PC-9 (cell line): Measurements from ENCODE around the gene SMIM7. TPM values are rescaled to one million over a fixed set of nuclear protein-coding genes. Genes with fewer than 3 reads are reported as not detected.
A peak's percentile ranks its signal among the peaks of the same experiment; 100 is the strongest.

ENCODE experiments used
- BruUV-seq: library from RNA; stranded (reverse); fragments of 400-500 nt; replicated peaks from 2 replicates; lab custom pipeline; 2021; lab: Mats Ljungman, UMichigan
- CTCF ChIA-PET: fragments of 300-600 bp; sonication (Branson Sonifier 250); formaldehyde crosslinking; loops from one replicate; lab custom pipeline; 2022; ENCODE audit warnings: antibody characterized with exemption; lab: Charles Lee
- POLR2A ChIA-PET: fragments of 300-600 bp; sonication (Branson Sonifier 250); formaldehyde crosslinking; loops from one replicate; lab custom pipeline; 2022; ENCODE audit warnings: antibody characterized with exemption; ENCODE audit not compliant: unreplicated experiment; lab: Charles Lee
- DNase-seq, 2 experiments: peaks; one replicate each; pipeline versions ENCODE4 v3.0.0 to v3.0.0-alpha.2; 2015 to 2022; ENCODE audit warnings: mixed read lengths in 1 of 2
- H2AFZ ChIP-seq: fragments of 200-600 bp; sonication (generic); 2 replicates; pipeline ENCODE4 v1.8.1; 2017; ENCODE audit warnings: antibody characterized with exemption
- H3F3A ChIP-seq: fragments of 200-600 bp; sonication (generic); 2 replicates; pipeline ENCODE4 v1.8.1; 2017; ENCODE audit warnings: antibody characterized with exemption, mild to moderate bottlenecking, low read depth; ENCODE audit not compliant: insufficient read depth
- H3K27ac ChIP-seq: fragments of 200-600 bp; sonication (generic); 2 replicates; pipeline ENCODE4 v1.6.1; 2016; ENCODE audit warnings: mixed run types
- H3K27me3 ChIP-seq: fragments of 200-600 bp; sonication (generic); 2 replicates; pipeline ENCODE4 v1.6.1; 2016; ENCODE audit warnings: low read depth, mixed run types; ENCODE audit not compliant: insufficient read depth
- H3K36me3 ChIP-seq: fragments of 200-600 bp; sonication (generic); 2 replicates; pipeline ENCODE4 v1.6.1; 2016; ENCODE audit warnings: low read depth, mixed run types
- H3K4me1 ChIP-seq: fragments of 200-600 bp; sonication (generic); replicated peaks from 2 replicates; pipeline ENCODE4 v1.6.1; 2016; ENCODE audit warnings: mixed run types; ENCODE audit not compliant: insufficient read depth
- H3K4me2 ChIP-seq: fragments of 200-600 bp; sonication (generic); 2 replicates; pipeline ENCODE4 v1.6.1; 2017; ENCODE audit warnings: mixed run types
- H3K4me3 ChIP-seq: fragments of 200-600 bp; sonication (generic); 2 replicates; pipeline ENCODE4 v1.6.1; 2016; ENCODE audit warnings: mixed run types
- H3K79me2 ChIP-seq: fragments of 200-600 bp; sonication (generic); 2 replicates; pipeline ENCODE4 v1.6.1; 2017; ENCODE audit warnings: low read depth, mixed run types
- H3K9me2 ChIP-seq: fragments of 200-600 bp; sonication (generic); 2 replicates; pipeline ENCODE4 v1.8.1; 2017; ENCODE audit warnings: mild to moderate bottlenecking; ENCODE audit not compliant: insufficient read depth
- H3K9me3 ChIP-seq: fragments of 200-600 bp; sonication (generic); 2 replicates; pipeline ENCODE4 v1.8.1; 2016; ENCODE audit warnings: low read depth; ENCODE audit not compliant: insufficient read depth
- H4K20me1 ChIP-seq: fragments of 200-600 bp; sonication (generic); 2 replicates; pipeline ENCODE4 v1.8.1; 2017; ENCODE audit not compliant: insufficient read depth
- EZH2 ChIP-seq: fragments of 200-600 bp; sonication (generic); IDR thresholded peaks from 2 replicates; pipeline ENCODE4 v1.8.0; 2017; ENCODE audit warnings: antibody characterized with exemption, low read depth
- intact Hi-C: fragments of 100-400 bp; cut with micrococcal nuclease; formaldehyde crosslinking; loops from one replicate; pipeline ENCODE4 v1.10.0; 2022; ENCODE audit not compliant: unreplicated experiment
- total RNA-seq: library from RNA; stranded (reverse); gene quantifications from 2 replicates; pipeline ENCODE4 v1.2.3, GENCODE V29; 2021
- TF ChIP-seq, protein P1 (sequence below): fragments of 200-600 bp; sonication (generic); conservative IDR thresholded peaks from 2 replicates; pipeline ENCODE4 v1.6.1; 2017; ENCODE audit warnings: mixed run types, antibody characterized with exemption, mild to moderate bottlenecking, moderate library complexity

SMIM7 gene
- total RNA-seq, 1 experiment from 2014 or later = 72.9 TPM

DNA sequence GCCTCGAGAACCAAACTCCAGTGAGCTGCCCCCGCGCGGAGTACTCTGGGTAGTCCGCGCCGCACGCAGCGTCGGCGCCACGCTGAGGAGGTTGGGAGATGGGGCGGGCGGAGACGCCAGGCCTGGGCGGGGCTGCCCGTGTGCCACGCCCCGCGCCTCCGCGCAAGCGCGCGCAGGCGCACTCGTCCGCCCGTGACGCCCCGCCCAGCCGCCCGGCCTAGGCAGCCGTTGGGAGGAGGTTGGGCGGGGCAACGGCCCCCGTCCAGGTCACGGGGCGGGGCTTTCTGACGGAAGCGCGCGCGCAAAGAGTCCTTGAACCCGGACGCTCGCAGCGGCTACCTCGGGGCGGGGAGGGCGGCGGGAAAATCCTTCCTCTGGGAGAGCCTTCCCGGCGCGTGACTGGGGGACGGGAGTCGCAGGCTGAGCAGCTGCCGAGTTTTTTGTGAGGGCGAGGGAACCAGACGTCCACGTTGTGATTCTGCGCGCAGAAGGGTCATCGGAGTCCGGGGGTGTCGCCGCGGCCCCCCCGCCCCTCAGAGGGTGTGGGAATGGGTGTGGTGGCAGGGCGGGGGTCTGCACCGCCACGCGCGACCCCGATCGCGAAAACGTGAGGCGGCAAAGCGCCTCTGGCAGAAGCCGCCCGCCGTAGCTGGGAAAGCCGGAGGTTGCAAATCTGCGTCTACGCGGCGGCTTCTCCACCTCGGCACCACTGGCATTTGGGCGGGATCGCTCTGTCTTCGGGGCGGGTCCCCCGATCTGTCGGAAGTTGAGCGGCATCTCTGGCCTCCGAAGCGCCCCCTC lies 31.6 kb downstream of the SMIM7 start, which contains the start of gene MED26:
TSS of gene MED26 (minus strand) at position 22 of the 801 bp plus-strand sequence. CDS start 261 bp downstream, outside the sequence.
- peak within 1 kb of the TSS; percentile 99 for H2AFZ ChIP-seq
- TSS peak; percentile 77 for BruUV-seq
- H3K9me2 ChIP-seq = no peaks in the 10 kb centered on the region
- peaks cover 51% of the 10 kb centered on the region for H3K79me2 ChIP-seq
- H3K4me1 ChIP-seq = peaks cover 20% of the 10 kb centered on the region
- peak within 1 kb of the TSS; percentile 99 for H3K4me3 ChIP-seq
- CTCF ChIA-PET = no interaction called here
- peak within 1 kb of the TSS; percentile 53 for H3K27ac ChIP-seq
- TF ChIP-seq, protein P1, sequence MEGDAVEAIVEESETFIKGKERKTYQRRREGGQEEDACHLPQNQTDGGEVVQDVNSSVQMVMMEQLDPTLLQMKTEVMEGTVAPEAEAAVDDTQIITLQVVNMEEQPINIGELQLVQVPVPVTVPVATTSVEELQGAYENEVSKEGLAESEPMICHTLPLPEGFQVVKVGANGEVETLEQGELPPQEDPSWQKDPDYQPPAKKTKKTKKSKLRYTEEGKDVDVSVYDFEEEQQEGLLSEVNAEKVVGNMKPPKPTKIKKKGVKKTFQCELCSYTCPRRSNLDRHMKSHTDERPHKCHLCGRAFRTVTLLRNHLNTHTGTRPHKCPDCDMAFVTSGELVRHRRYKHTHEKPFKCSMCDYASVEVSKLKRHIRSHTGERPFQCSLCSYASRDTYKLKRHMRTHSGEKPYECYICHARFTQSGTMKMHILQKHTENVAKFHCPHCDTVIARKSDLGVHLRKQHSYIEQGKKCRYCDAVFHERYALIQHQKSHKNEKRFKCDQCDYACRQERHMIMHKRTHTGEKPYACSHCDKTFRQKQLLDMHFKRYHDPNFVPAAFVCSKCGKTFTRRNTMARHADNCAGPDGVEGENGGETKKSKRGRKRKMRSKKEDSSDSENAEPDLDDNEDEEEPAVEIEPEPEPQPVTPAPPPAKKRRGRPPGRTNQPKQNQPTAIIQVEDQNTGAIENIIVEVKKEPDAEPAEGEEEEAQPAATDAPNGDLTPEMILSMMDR = no peak
- no peak for TF ChIP-seq EZH2
- peaks cover 24% of the 10 kb centered on the region for H3F3A ChIP-seq
- DNase-seq = peak; percentile 77 to 93
- H4K20me1 ChIP-seq = peaks cover 44% of the 10 kb centered on the region
- H3K4me2 ChIP-seq = peak within 1 kb of the TSS; percentile 97
- intact Hi-C loops = loop anchor here (1.0 kb wide), 1 partner anchor 58 kb away; no protein-coding TSS in a partner anchor
- no peaks in the 10 kb centered on the region for H3K9me3 ChIP-seq
- POLR2A ChIA-PET = interaction anchor here (0.5 to 0.7 kb wide), 2 partner anchors 13 to 106 kb away, joined by 3 to 4 read pairs; no protein-coding TSS in a partner anchor
- no peaks in the 10 kb centered on the region for H3K27me3 ChIP-seq
- H3K36me3 ChIP-seq = peaks cover 10% of the 10 kb centered on the region; the same call in 1 of the 2 replicates

GRCh38 chr19:16627928-16628182 lies 32.1 kb downstream of the SMIM7 start:
- no peaks in the 10 kb centered on the region for H3K9me3 ChIP-seq
- H3K27ac ChIP-seq = peak overlapping the region; percentile 43; the same call in 1 of the 2 replicates
- peaks cover 24% of the 10 kb centered on the region for H3F3A ChIP-seq
- H3K4me3 ChIP-seq = peak overlapping the region; percentile 99
- H3K9me2 ChIP-seq = no peaks in the 10 kb centered on the region
- H3K4me2 ChIP-seq = peak overlapping the region; percentile 97
- DNase-seq = no peak
- POLR2A ChIA-PET = interaction anchor here (0.5 to 0.7 kb wide), 2 partner anchors 12 to 107 kb away, joined by 3 to 4 read pairs; no protein-coding TSS in a partner anchor
- no peaks in the 10 kb centered on the region for H3K27me3 ChIP-seq
- CTCF ChIA-PET = no interaction called here
- intact Hi-C loops = loop anchor here (1.0 kb wide), 1 partner anchor 58 kb away; no protein-coding TSS in a partner anchor
- peaks cover 9% of the 10 kb centered on the region; the same call in 1 of the 2 replicates for H3K36me3 ChIP-seq
- no TSS peak for BruUV-seq
- peak overlapping the region; percentile 58 for H2AFZ ChIP-seq
- H4K20me1 ChIP-seq = peaks cover 49% of the 10 kb centered on the region
- TF ChIP-seq, protein P1 = no peak
- H3K79me2 ChIP-seq = peaks cover 56% of the 10 kb centered on the region
- peaks cover 20% of the 10 kb centered on the region for H3K4me1 ChIP-seq

GRCh38 chr19:16627193-16627927 lies 32.6 kb downstream of the SMIM7 start:
- Histone ChIP-seq H3K27ac (peak overlapping the region; percentile 43), H3K36me3 (peaks cover 5% of the 10 kb centered on the region; the same call in 1 of the 2 replicates), H3F3A (peaks cover 24% of the 10 kb centered on the region), H3K4me2 (peak overlapping the region; percentile 97), H3K9me2 (no peaks in the 10 kb centered on the region), H2AFZ (peak overlapping the region; percentile 58), H3K27me3 (no peaks in the 10 kb centered on the region), H4K20me1 (peaks cover 54% of the 10 kb centered on the region), H3K9me3 (no peaks in the 10 kb centered on the region), H3K4me1 (peaks cover 20% of the 10 kb centered on the region), H3K79me2 (peaks cover 61% of the 10 kb centered on the region), H3K4me3 (peak overlapping the region; percentile 99)
- intact Hi-C loops = no loop called here
- TF ChIP-seq, protein P1 = no peak
- TF ChIP-seq EZH2 = no peak
- BruUV-seq = no TSS peak
- peak in 1 of 2 experiments; percentile 5 for DNase-seq
- ChIA-PET POLR2A (interaction anchor here (0.5 to 0.7 kb wide), 3 partner anchors 12 to 1124 kb away, joined by 3 to 4 read pairs (median 3); no protein-coding TSS in a partner anchor), CTCF (interaction anchor here (0.6 kb wide), 1 partner anchor 191 kb away, joined by 7 read pairs; no protein-coding TSS in a partner anchor)
